Stimulated activated CD8-positive, alpha-beta memory T cell treated with anti-CD3 and anti-CD28 coated beads, Interleukin-7, amount 100 ng/mL, for 1 hour (primary cell): ENCODE data around the gene TRIM15.
"Not testable (repeated sequence)": the region's sequence is repeated elsewhere in the genome, so short reads cannot be mapped to it uniquely, and the experiment has no call there.

ENCODE experiments used
- DNase-seq, 2 donors: peaks; one replicate each; pipeline ENCODE4 v3.0.0-alpha.2; 2020; ENCODE audit warnings: low read depth in 2 of 2

The TRIM15 gene

GRCh38 chr6:30163090-30163917, at the start of gene TRIM15:
TSS of gene TRIM15 (plus strand) at chr6:30163546. CDS start at chr6:30163685, 139 bp downstream.
- DNase-seq: no peak

- DNase-seq: no peak
Observed at GRCh38 chr6:30113841-30114240, 49.5 kb upstream of the TRIM15 start.

GRCh38 chr6:30116724-30117123, 46.6 kb upstream of the TRIM15 start:
- DNase-seq: no peak

GRCh38 chr6:30118691-30119090, 44.7 kb upstream of the TRIM15 start:
- not testable (repeated sequence) for DNase-seq

GRCh38 chr6:30121446-30122366, 41.6 kb upstream of the TRIM15 start:
- no peak for DNase-seq

- DNase-seq: no peak
Observed at GRCh38 chr6:30122515-30122914, 40.8 kb upstream of the TRIM15 start.

- no peak for DNase-seq
Observed at GRCh38 chr6:30127238-30128093, 35.9 kb upstream of the TRIM15 start.

- DNase-seq: no peak
Observed at GRCh38 chr6:30129265-30130178, 33.8 kb upstream of the TRIM15 start.

GRCh38 chr6:30130179-30130679, 33.1 kb upstream of the TRIM15 start:
- no peak for DNase-seq

- peak; percentile 18 to 19 for DNase-seq
Observed at GRCh38 chr6:30130887-30131862, 32.2 kb upstream of the TRIM15 start.

GRCh38 chr6:30131947-30132497, 31.3 kb upstream of the TRIM15 start:
- no peak for DNase-seq

- no peak for DNase-seq
Observed at GRCh38 chr6:30135147-30135546, 28.2 kb upstream of the TRIM15 start.

- DNase-seq: no peak
Observed at GRCh38 chr6:30135757-30136156, 27.6 kb upstream of the TRIM15 start, which contains the start of gene TRIM40. TSS of gene TRIM40 (plus strand) at chr6:30136140. CDS start at chr6:30137037, 897 bp downstream.

GRCh38 chr6:30136570-30137286, 26.6 kb upstream of the TRIM15 start:
- DNase-seq: no peak

GRCh38 chr6:30140240-30140639, 23.1 kb upstream of the TRIM15 start:
- not testable (repeated sequence) for DNase-seq

- DNase-seq: no peak
Observed at GRCh38 chr6:30142665-30143064, 20.7 kb upstream of the TRIM15 start.

GRCh38 chr6:30143780-30144179, 19.6 kb upstream of the TRIM15 start:
- no peak for DNase-seq

- no peak for DNase-seq
Observed at GRCh38 chr6:30144811-30145210, 18.5 kb upstream of the TRIM15 start.
